ENCODE measurements around the gene DCAF5. TPM values are rescaled to one million over a fixed set of nuclear protein-coding genes. Genes with fewer than 3 reads are reported as not detected.
"Not testable (repeated sequence)": the region's sequence is repeated elsewhere in the genome, so short reads cannot be mapped to it uniquely, and the experiment has no call there.

DCAF5 gene
- total RNA-seq, 3 donors from 2014 or later: 25.1 to 33.6 (median 28.0) TPM

GRCh38 chr14:69042787-69043444 lies 110.0 kb downstream of the DCAF5 start:
- DNase-seq (no peak), ATAC-seq (no peak)
- H3K36me3 Mint-ChIP-seq (ENCODE audit: insufficient read depth): no peaks in the 10 kb centered on the region
- H3K27me3 Mint-ChIP-seq (ENCODE audit: low read depth): peaks cover 8% of the 10 kb centered on the region
- H3K4me3 Mint-ChIP-seq: no peak overlapping the region
- peaks cover 4% of the 10 kb centered on the region for H3K4me1 Mint-ChIP-seq (ENCODE audit: low read depth)
- no peaks in the 10 kb centered on the region for H3K9me3 Mint-ChIP-seq

- DNase-seq (no peak), ATAC-seq (no peak)
- Mint-ChIP-seq H3K9me3 (no peaks in the 10 kb centered on the region), H3K4me3 (no peak overlapping the region), H3K27me3 (ENCODE audit: low read depth) (peaks cover 14% of the 10 kb centered on the region), H3K36me3 (ENCODE audit: insufficient read depth) (no peaks in the 10 kb centered on the region), H3K4me1 (ENCODE audit: low read depth) (peaks cover 4% of the 10 kb centered on the region)
Measured at GRCh38 chr14:69042299-69042698, 110.6 kb downstream of the DCAF5 start.

GRCh38 chr14:69041783-69042182 lies 111.1 kb downstream of the DCAF5 start:
- Mint-ChIP-seq H3K4me3 (no peak overlapping the region), H3K27me3 (ENCODE audit: low read depth) (peaks cover 18% of the 10 kb centered on the region), H3K36me3 (ENCODE audit: insufficient read depth) (no peaks in the 10 kb centered on the region), H3K4me1 (ENCODE audit: low read depth) (peaks cover 4% of the 10 kb centered on the region), H3K9me3 (no peaks in the 10 kb centered on the region)
- DNase-seq: no peak
- ATAC-seq: no peak

- H3K4me3 Mint-ChIP-seq: no peak overlapping the region
- H3K4me1 Mint-ChIP-seq (ENCODE audit: low read depth): peaks cover 4% of the 10 kb centered on the region
- DNase-seq (no peak), ATAC-seq (no peak)
- no peaks in the 10 kb centered on the region for H3K36me3 Mint-ChIP-seq (ENCODE audit: insufficient read depth)
- H3K9me3 Mint-ChIP-seq: no peaks in the 10 kb centered on the region
- H3K27me3 Mint-ChIP-seq (ENCODE audit: low read depth): peaks cover 20% of the 10 kb centered on the region
Measured at GRCh38 chr14:69040353-69040752, 112.6 kb downstream of the DCAF5 start.

- ATAC-seq (no peak), DNase-seq (no peak)
- no peak overlapping the region for H3K4me3 Mint-ChIP-seq
- H3K9me3 Mint-ChIP-seq: no peaks in the 10 kb centered on the region
- H3K4me1 Mint-ChIP-seq (ENCODE audit: low read depth): peaks cover 6% of the 10 kb centered on the region
- no peaks in the 10 kb centered on the region for H3K36me3 Mint-ChIP-seq (ENCODE audit: insufficient read depth)
- H3K27me3 Mint-ChIP-seq (ENCODE audit: low read depth): peaks cover 20% of the 10 kb centered on the region
Measured at GRCh38 chr14:69039288-69039628, 113.7 kb downstream of the DCAF5 start.

- H3K4me1 Mint-ChIP-seq (ENCODE audit: low read depth): peaks cover 6% of the 10 kb centered on the region
- H3K9me3 Mint-ChIP-seq: no peaks in the 10 kb centered on the region
- ATAC-seq (no peak), DNase-seq (no peak)
- no peak overlapping the region for H3K4me3 Mint-ChIP-seq
- no peaks in the 10 kb centered on the region for H3K36me3 Mint-ChIP-seq (ENCODE audit: insufficient read depth)
- peaks cover 20% of the 10 kb centered on the region for H3K27me3 Mint-ChIP-seq (ENCODE audit: low read depth)
Measured at GRCh38 chr14:69038455-69039287, 114.2 kb downstream of the DCAF5 start.

- Mint-ChIP-seq H3K4me1 (ENCODE audit: low read depth) (peaks cover 3% of the 10 kb centered on the region), H3K9me3 (no peaks in the 10 kb centered on the region), H3K4me3 (no peak overlapping the region), H3K27me3 (ENCODE audit: low read depth) (peaks cover 20% of the 10 kb centered on the region), H3K36me3 (ENCODE audit: insufficient read depth) (no peaks in the 10 kb centered on the region)
- ATAC-seq (peak in 1 of 2 donors; percentile 35), DNase-seq (no peak)
Measured at GRCh38 chr14:69037790-69038454, 115.0 kb downstream of the DCAF5 start.

- Mint-ChIP-seq H3K9me3 (no peaks in the 10 kb centered on the region), H3K36me3 (ENCODE audit: insufficient read depth) (no peaks in the 10 kb centered on the region), H3K4me3 (no peak overlapping the region), H3K4me1 (ENCODE audit: low read depth) (peaks cover 2% of the 10 kb centered on the region), H3K27me3 (ENCODE audit: low read depth) (peaks cover 20% of the 10 kb centered on the region)
- ATAC-seq (no peak), DNase-seq (no peak)
Measured at GRCh38 chr14:69036757-69037506, 116.0 kb downstream of the DCAF5 start.

- no peak overlapping the region for H3K4me3 Mint-ChIP-seq
- H3K36me3 Mint-ChIP-seq (ENCODE audit: insufficient read depth): no peaks in the 10 kb centered on the region
- H3K4me1 Mint-ChIP-seq (ENCODE audit: low read depth): peaks cover 2% of the 10 kb centered on the region
- DNase-seq: no peak
- ATAC-seq: no peak
- H3K27me3 Mint-ChIP-seq (ENCODE audit: low read depth): peaks cover 20% of the 10 kb centered on the region
- H3K9me3 Mint-ChIP-seq: no peaks in the 10 kb centered on the region
Measured at GRCh38 chr14:69034612-69035262, 118.2 kb downstream of the DCAF5 start.

- no peaks in the 10 kb centered on the region for H3K9me3 Mint-ChIP-seq
- peaks cover 4% of the 10 kb centered on the region for H3K27me3 Mint-ChIP-seq (ENCODE audit: low read depth)
- no peak for ATAC-seq
- no peak overlapping the region for H3K4me3 Mint-ChIP-seq
- H3K4me1 Mint-ChIP-seq (ENCODE audit: low read depth): no peaks in the 10 kb centered on the region
- no peak for DNase-seq
- no peaks in the 10 kb centered on the region for H3K36me3 Mint-ChIP-seq (ENCODE audit: insufficient read depth)
Measured at GRCh38 chr14:69027242-69027913, 125.5 kb downstream of the DCAF5 start.

GRCh38 chr14:69023035-69023434 lies 129.9 kb downstream of the DCAF5 start:
- Mint-ChIP-seq H3K9me3 (no peaks in the 10 kb centered on the region), H3K4me3 (no peak overlapping the region), H3K4me1 (ENCODE audit: low read depth) (no peaks in the 10 kb centered on the region), H3K27me3 (ENCODE audit: low read depth) (peaks cover 4% of the 10 kb centered on the region), H3K36me3 (ENCODE audit: insufficient read depth) (no peaks in the 10 kb centered on the region)
- ATAC-seq: no peak
- no peak for DNase-seq

- H3K27me3 Mint-ChIP-seq (ENCODE audit: low read depth); H3K4me3 Mint-ChIP-seq; H3K4me1 Mint-ChIP-seq (ENCODE audit: low read depth); DNase-seq; H3K9me3 Mint-ChIP-seq; ATAC-seq; H3K36me3 Mint-ChIP-seq (ENCODE audit: insufficient read depth): not testable (repeated sequence)
Measured at GRCh38 chr14:69022093-69022492, 130.8 kb downstream of the DCAF5 start.

- H3K27me3 Mint-ChIP-seq (ENCODE audit: low read depth): no peaks in the 10 kb centered on the region
Measured at GRCh38 chr14:69017706-69018105, 135.2 kb downstream of the DCAF5 start.

More at GRCh38 chr14:69017706-69018105, 135.2 kb downstream of the DCAF5 start:
- ATAC-seq (no peak), DNase-seq (no peak)
- H3K4me1 Mint-ChIP-seq (ENCODE audit: low read depth): no peaks in the 10 kb centered on the region
- no peaks in the 10 kb centered on the region for H3K9me3 Mint-ChIP-seq
- H3K36me3 Mint-ChIP-seq (ENCODE audit: insufficient read depth): no peaks in the 10 kb centered on the region
- H3K4me3 Mint-ChIP-seq: no peak overlapping the region
